Mucosa of descending colon (tissue), 3 donors: Measurements from ENCODE around the gene CASP10. TPM values are rescaled to one million over a fixed set of nuclear protein-coding genes. Genes with fewer than 3 reads are reported as not detected.

Source experiments
- ATAC-seq: fragments of 200-7000 bp; cut with Tn5 transposase; one replicate; pipeline ENCODE4 v1.9.1; 2020; ENCODE audit warnings: mild to moderate bottlenecking, moderate library complexity
- DNase-seq, 3 donors: peaks; one replicate each; pipeline ENCODE4 v3.0.0-alpha.2; 2020
- H3K36me3 ChIP-seq: fragments of 200-600 bp; one replicate; pipeline ENCODE4 v1.8.0; 2021; ENCODE audit warnings: low read depth, mild to moderate bottlenecking
- H3K4me1 ChIP-seq: fragments of 200-600 bp; one replicate; pipeline ENCODE4 v1.8.0; 2021; ENCODE audit warnings: low read depth, mild to moderate bottlenecking
- H3K4me3 ChIP-seq: fragments of 200-600 bp; one replicate; pipeline ENCODE4 v1.8.0; 2021; ENCODE audit warnings: mild to moderate bottlenecking
- H3K9me3 ChIP-seq: fragments of 200-600 bp; one replicate; pipeline ENCODE4 v1.8.0; 2021; ENCODE audit warnings: mild to moderate bottlenecking
- CTCF ChIP-seq: fragments of 200-600 bp; IDR thresholded peaks from one replicate; pipeline ENCODE4 v1.8.0; 2022; ENCODE audit warnings: antibody characterized with exemption, mild to moderate bottlenecking
- intact Hi-C, 2 donors: fragments of 100-400 bp; cut with DNase I in 1 of 2; cut with micrococcal nuclease in 1 of 2; formaldehyde crosslinking; loops; one replicate each; pipeline versions ENCODE4 v1.11.0 to v1.11.1; 2022; cut with DNase I, micrococcal nuclease
- total RNA-seq, 3 donors: library from RNA; stranded (reverse); fragmentation: NEBNext Ultra II Directional in 2 of 3; extraction: Animal tissue kit (Norgen Biotek cat#: 25700) in 2 of 3; gene quantifications; one replicate each; pipeline versions ENCODE4 v1.2.1 to v1.2.4, GENCODE V29; 2021 to 2023
- donor health status: DM: no; HTN: no; CAD: no; lungs with moderate emphysema.
- donor health status: DM: no; HTN: no; CAD: no.
- donor health status: DM: no; HTN: yes; CAD: no.

CASP10 gene
- total RNA-seq, 3 donors from 2014 or later: 38.6 to 66.1 (median 58.5) TPM

DNA sequence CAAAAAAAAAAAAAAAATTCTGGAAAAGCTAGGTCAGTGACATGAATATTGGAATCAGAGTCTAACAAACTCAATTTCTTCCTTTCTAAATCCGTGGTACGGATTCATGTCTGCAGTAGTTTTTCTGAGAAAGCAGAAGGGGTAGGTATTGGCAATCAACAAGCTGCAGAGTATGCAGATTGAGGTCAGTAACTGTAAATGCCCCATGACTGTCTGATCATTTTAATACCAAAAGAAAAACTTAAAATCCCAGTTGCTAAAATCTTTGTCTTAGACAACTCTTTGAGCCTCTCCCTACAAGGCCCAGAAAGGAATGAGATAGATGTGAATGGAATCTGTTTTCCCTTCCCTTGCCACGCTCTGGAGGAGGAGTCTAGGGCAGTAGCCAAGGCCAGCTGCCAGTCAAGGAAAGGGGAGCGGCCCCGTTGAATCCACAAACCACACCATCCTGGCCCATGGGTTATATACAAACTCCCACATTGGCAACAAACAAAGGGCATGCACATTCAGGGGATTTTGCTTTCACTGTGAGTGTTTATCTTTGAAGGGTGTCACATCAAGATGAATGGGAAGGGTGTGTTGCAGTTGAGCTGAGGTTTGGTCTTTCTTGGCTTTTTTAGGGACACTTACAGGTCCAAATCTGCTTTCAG is 71.3 kb downstream of the CASP10 start:
- ATAC-seq: peak; percentile 39
- Histone ChIP-seq H3K9me3 (no peaks in the 10 kb centered on the region), H3K4me3 (no peak overlapping the region), H3K36me3 (no peaks in the 10 kb centered on the region), H3K4me1 (peaks cover 8% of the 10 kb centered on the region)
- TF ChIP-seq CTCF: no peak
- intact Hi-C loops: no loop called here
- DNase-seq: peak in 2 of 3 donors; percentile 58 to 73

GRCh38 chr2:201255408-201256033 is 72.6 kb downstream of the CASP10 start:
- intact Hi-C loops: no loop called here
- ATAC-seq (no peak), DNase-seq (no peak)
- Histone ChIP-seq H3K4me1 (peaks cover 19% of the 10 kb centered on the region), H3K9me3 (no peaks in the 10 kb centered on the region), H3K36me3 (no peaks in the 10 kb centered on the region), H3K4me3 (no peak overlapping the region)
- TF ChIP-seq CTCF: no peak

DNA sequence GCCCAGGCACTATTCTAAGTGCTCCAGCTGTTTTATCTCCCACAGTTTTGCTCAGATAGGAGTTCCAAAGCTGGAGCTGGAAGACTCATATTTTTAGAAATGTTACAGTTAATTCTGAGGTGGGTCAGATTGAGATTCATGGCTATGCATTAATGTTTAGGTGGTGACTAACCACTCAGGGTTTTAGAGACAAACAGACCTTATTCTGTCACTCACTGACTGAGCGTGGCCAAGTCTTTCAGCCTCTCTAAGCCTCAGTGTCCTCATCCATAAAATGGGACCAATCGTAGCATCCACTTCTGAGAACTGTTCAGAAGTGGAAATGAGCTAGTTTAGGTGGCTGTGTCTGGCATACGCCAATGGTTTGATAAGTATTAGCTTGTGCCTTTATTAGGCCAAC is 73.1 kb downstream of the CASP10 start:
- no peaks in the 10 kb centered on the region for H3K36me3 ChIP-seq
- no peaks in the 10 kb centered on the region for H3K9me3 ChIP-seq
- no peak for TF ChIP-seq CTCF
- H3K4me3 ChIP-seq: no peak overlapping the region
- DNase-seq: no peak
- no peak for ATAC-seq
- peaks cover 19% of the 10 kb centered on the region for H3K4me1 ChIP-seq
- intact Hi-C loops: no loop called here

- DNase-seq: peak; percentile 68 to 72 (median 69)
- ATAC-seq: peak; percentile 71
- TF ChIP-seq CTCF: no peak
- intact Hi-C loops: no loop called here
- Histone ChIP-seq H3K9me3 (no peaks in the 10 kb centered on the region), H3K4me1 (peaks cover 19% of the 10 kb centered on the region), H3K36me3 (no peaks in the 10 kb centered on the region), H3K4me3 (peak overlapping the region; percentile 21)
Measured at GRCh38 chr2:201257381-201257955, 74.5 kb downstream of the CASP10 start.

GRCh38 chr2:201257956-201258665 is 75.2 kb downstream of the CASP10 start:
- intact Hi-C loops: no loop called here
- no peaks in the 10 kb centered on the region for H3K36me3 ChIP-seq
- ATAC-seq (peak; percentile 80), DNase-seq (peak; percentile 84 to 91 (median 91))
- H3K4me1 ChIP-seq: peaks cover 19% of the 10 kb centered on the region
- no peaks in the 10 kb centered on the region for H3K9me3 ChIP-seq
- TF ChIP-seq CTCF: no peak
- peak overlapping the region; percentile 21 for H3K4me3 ChIP-seq
